HG02798 (cell line): ENCODE results near the gene DZIP3.
"Not testable (repeated sequence)": the region's sequence is repeated elsewhere in the genome, so short reads cannot be mapped to it uniquely, and the experiment has no call there.

Source experiments
- ATAC-seq: cut with Tn5 transposase; IDR thresholded peaks from one replicate; pipeline ENCODE4 v1.9.1; 2021; ENCODE audit warnings: mild to moderate bottlenecking; ENCODE audit not compliant: unreplicated experiment, poor library complexity

The DZIP3 gene

GRCh38 chr3:108595321-108595720 lies 5.8 kb downstream of the DZIP3 start:
- ATAC-seq = no peak

GRCh38 chr3:108598375-108598774 lies 8.9 kb downstream of the DZIP3 start:
- no peak for ATAC-seq

GRCh38 chr3:108599677-108600409 lies 10.3 kb downstream of the DZIP3 start:
- ATAC-seq = no peak

GRCh38 chr3:108602249-108602934 lies 12.9 kb downstream of the DZIP3 start:
- ATAC-seq = no peak

GRCh38 chr3:108602935-108603294 lies 13.4 kb downstream of the DZIP3 start:
- ATAC-seq = no peak

GRCh38 chr3:108603691-108604090 lies 14.2 kb downstream of the DZIP3 start:
- ATAC-seq = no peak

- ATAC-seq = no peak
These were observed 15.5 kb downstream of the DZIP3 start for GRCh38 chr3:108605028-108605427.

GRCh38 chr3:108605491-108605890 lies 16.0 kb downstream of the DZIP3 start:
- no peak for ATAC-seq

GRCh38 chr3:108608750-108609149 lies 19.2 kb downstream of the DZIP3 start:
- no peak for ATAC-seq

- ATAC-seq = no peak
These were observed 21.1 kb downstream of the DZIP3 start for GRCh38 chr3:108610651-108611050.

- not testable (repeated sequence) for ATAC-seq
These were observed 26.6 kb downstream of the DZIP3 start for GRCh38 chr3:108616090-108616489.

- ATAC-seq = no peak
These were observed 30.7 kb downstream of the DZIP3 start for GRCh38 chr3:108620250-108620649.

- no peak for ATAC-seq
These were observed 34.0 kb downstream of the DZIP3 start for GRCh38 chr3:108623504-108623903.

- no peak for ATAC-seq
These were observed 40.5 kb downstream of the DZIP3 start for GRCh38 chr3:108629974-108630373.

- no peak for ATAC-seq
These were observed 53.0 kb downstream of the DZIP3 start for GRCh38 chr3:108642526-108642925.

GRCh38 chr3:108645364-108645763 lies 55.8 kb downstream of the DZIP3 start:
- no peak for ATAC-seq

- ATAC-seq = not testable (repeated sequence)
These were observed 66.1 kb downstream of the DZIP3 start for GRCh38 chr3:108655664-108656063.

GRCh38 chr3:108661699-108662098 lies 72.2 kb downstream of the DZIP3 start:
- ATAC-seq = no peak

GRCh38 chr3:108662142-108662738 lies 72.7 kb downstream of the DZIP3 start:
- ATAC-seq = peak; percentile 82

GRCh38 chr3:108664266-108664665 lies 74.7 kb downstream of the DZIP3 start:
- ATAC-seq = no peak

GRCh38 chr3:108667312-108667711 lies 77.8 kb downstream of the DZIP3 start:
- no peak for ATAC-seq

GRCh38 chr3:108669208-108669607 lies 79.7 kb downstream of the DZIP3 start:
- no peak for ATAC-seq
